Upper lobe of right lung (tissue), 1 donor: ENCODE measurements around the gene RFX7. TPM values are rescaled to one million over a fixed set of nuclear protein-coding genes. Genes with fewer than 3 reads are reported as not detected.
"Not testable (repeated sequence)": the region's sequence is repeated elsewhere in the genome, so short reads cannot be mapped to it uniquely, and the experiment has no call there.

Experiments
- ATAC-seq: fragments of 200-7000 bp; cut with Tn5 transposase; one replicate; pipeline ENCODE4 v1.9.1; 2020; ENCODE audit warnings: mild to moderate bottlenecking, moderate library complexity
- DNase-seq: peaks from one replicate; pipeline ENCODE4 v3.0.0-alpha.2; 2020
- H3K27ac ChIP-seq: fragments of 200-600 bp; one replicate; pipeline ENCODE4 v1.8.0; 2022
- H3K27me3 ChIP-seq: fragments of 200-600 bp; one replicate; pipeline ENCODE4 v1.8.0; 2022; ENCODE audit warnings: mild to moderate bottlenecking
- H3K36me3 ChIP-seq: fragments of 200-600 bp; one replicate; pipeline ENCODE4 v1.8.0; 2022
- H3K4me1 ChIP-seq: fragments of 200-600 bp; one replicate; pipeline ENCODE4 v1.8.0; 2022
- H3K4me3 ChIP-seq: fragments of 200-600 bp; one replicate; pipeline ENCODE4 v1.8.0; 2022; ENCODE audit warnings: mild to moderate bottlenecking
- H3K9me3 ChIP-seq: fragments of 200-600 bp; one replicate; pipeline ENCODE4 v1.8.0; 2022
- CTCF ChIP-seq: fragments of 200-600 bp; IDR thresholded peaks from one replicate; pipeline ENCODE4 v1.8.0; 2022; ENCODE audit warnings: antibody characterized with exemption
- intact Hi-C: fragments of 100-400 bp; cut with DNase I; formaldehyde crosslinking; loops from one replicate; pipeline ENCODE4 v1.11.0; 2022
- total RNA-seq: library from RNA; stranded (reverse); fragmentation: NEBNext Ultra II Directional; extraction: Animal tissue kit (Norgen Biotek cat#: 25700); gene quantifications from one replicate; pipeline ENCODE4 v1.2.1, GENCODE V29; 2021
- donor health status: DM: no; HTN: yes; CAD: no; lungs with severe emphysema.

The RFX7 gene
- total RNA-seq, 1 donor from 2014 or later, result 15.7 TPM

GRCh38 chr15:56273724-56274123 lies 30.0 kb upstream of the RFX7 start:
- Histone ChIP-seq H3K27me3 (no peaks in the 10 kb centered on the region), H3K4me1 (no peaks in the 10 kb centered on the region), H3K9me3 (peaks cover 9% of the 10 kb centered on the region), H3K27ac (no peak overlapping the region), H3K36me3 (no peaks in the 10 kb centered on the region), H3K4me3 (no peak overlapping the region)
- intact Hi-C loops, result no loop called here
- no peak for TF ChIP-seq CTCF
- ATAC-seq (no peak), DNase-seq (no peak)

- H3K27me3 ChIP-seq, result no peaks in the 10 kb centered on the region
- H3K9me3 ChIP-seq, result peaks cover 9% of the 10 kb centered on the region
- TF ChIP-seq CTCF, result no peak
- ATAC-seq, result no peak
- no peak overlapping the region for H3K4me3 ChIP-seq
- no peaks in the 10 kb centered on the region for H3K36me3 ChIP-seq
- no peaks in the 10 kb centered on the region for H3K4me1 ChIP-seq
- intact Hi-C loops, result no loop called here
- no peak for DNase-seq
- H3K27ac ChIP-seq, result no peak overlapping the region
Observed at GRCh38 chr15:56272454-56272853, 28.8 kb upstream of the RFX7 start.

- H3K27me3 ChIP-seq, H3K4me1 ChIP-seq, H3K4me3 ChIP-seq, H3K9me3 ChIP-seq, H3K36me3 ChIP-seq, H3K27ac ChIP-seq, intact Hi-C loops, ATAC-seq, DNase-seq: not testable (repeated sequence)
Observed at GRCh38 chr15:56266465-56266864, 22.8 kb upstream of the RFX7 start.

GRCh38 chr15:56261854-56262509 lies 18.3 kb upstream of the RFX7 start:
- intact Hi-C loops, result no loop called here
- H3K9me3 ChIP-seq, result peaks cover 8% of the 10 kb centered on the region
- no peak for TF ChIP-seq CTCF
- H3K36me3 ChIP-seq, result no peaks in the 10 kb centered on the region
- no peaks in the 10 kb centered on the region for H3K27me3 ChIP-seq
- ATAC-seq (peak; percentile 67), DNase-seq (no peak)
- H3K4me3 ChIP-seq, result no peak overlapping the region
- no peak overlapping the region for H3K27ac ChIP-seq
- no peaks in the 10 kb centered on the region for H3K4me1 ChIP-seq

GRCh38 chr15:56257306-56257705 lies 13.6 kb upstream of the RFX7 start:
- not testable (repeated sequence) for H3K27ac ChIP-seq, ATAC-seq

GRCh38 chr15:56254265-56254664 lies 10.6 kb upstream of the RFX7 start:
- no peaks in the 10 kb centered on the region for H3K4me1 ChIP-seq
- H3K27me3 ChIP-seq, result no peaks in the 10 kb centered on the region
- DNase-seq (no peak), ATAC-seq (no peak)
- TF ChIP-seq CTCF, result no peak
- H3K36me3 ChIP-seq, result no peaks in the 10 kb centered on the region
- H3K4me3 ChIP-seq, result no peak overlapping the region
- no peak overlapping the region for H3K27ac ChIP-seq
- H3K9me3 ChIP-seq, result no peaks in the 10 kb centered on the region
- intact Hi-C loops, result no loop called here

More at GRCh38 chr15:56257306-56257705, 13.6 kb upstream of the RFX7 start:
- H3K4me3 ChIP-seq, H3K27me3 ChIP-seq, DNase-seq, H3K4me1 ChIP-seq, H3K36me3 ChIP-seq, H3K9me3 ChIP-seq, intact Hi-C loops: not testable (repeated sequence)

GRCh38 chr15:56252386-56252785 lies 8.7 kb upstream of the RFX7 start:
- H3K27me3 ChIP-seq, result no peaks in the 10 kb centered on the region
- no peak for ATAC-seq
- DNase-seq, result no peak
- no peak for TF ChIP-seq CTCF
- no peaks in the 10 kb centered on the region for H3K9me3 ChIP-seq
- H3K27ac ChIP-seq, result no peak overlapping the region
- intact Hi-C loops, result no loop called here
- H3K4me3 ChIP-seq, result no peak overlapping the region
- H3K4me1 ChIP-seq, result no peaks in the 10 kb centered on the region
- H3K36me3 ChIP-seq, result no peaks in the 10 kb centered on the region
